GM21528 (cell line): Measurements from ENCODE around the gene PTPRCAP.

Source experiments
- ATAC-seq: cut with Tn5 transposase; IDR thresholded peaks from one replicate; pipeline ENCODE4 v1.9.1; 2021; ENCODE audit warnings: mild to moderate bottlenecking, moderate library complexity; ENCODE audit not compliant: unreplicated experiment, low FRiP score

PTPRCAP gene

GRCh38 chr11:67400251-67400941, 37.1 kb downstream of the PTPRCAP start:
- ATAC-seq = no peak

- ATAC-seq = no peak
Observed at GRCh38 chr11:67398661-67399563, 38.6 kb downstream of the PTPRCAP start.

- ATAC-seq = no peak
Observed at GRCh38 chr11:67397986-67398660, 39.4 kb downstream of the PTPRCAP start.

GRCh38 chr11:67397536-67397935, 39.9 kb downstream of the PTPRCAP start:
- no peak for ATAC-seq

- no peak for ATAC-seq
Observed at GRCh38 chr11:67396587-67397389, 40.7 kb downstream of the PTPRCAP start.

- ATAC-seq = no peak
Observed at GRCh38 chr11:67396259-67396581, 41.3 kb downstream of the PTPRCAP start.

- no peak for ATAC-seq
Observed at GRCh38 chr11:67395555-67396258, 41.8 kb downstream of the PTPRCAP start.

GRCh38 chr11:67393990-67394389, 43.5 kb downstream of the PTPRCAP start:
- ATAC-seq = no peak

GRCh38 chr11:67393437-67393836, 44.0 kb downstream of the PTPRCAP start:
- ATAC-seq = no peak

GRCh38 chr11:67392183-67392715, 45.2 kb downstream of the PTPRCAP start:
- ATAC-seq = peak; percentile 2

GRCh38 chr11:67391304-67392182, 45.9 kb downstream of the PTPRCAP start, which contains the start of gene RAD9A:
TSS of gene RAD9A (plus strand) at chr11:67391986. CDS start at chr11:67392045, 59 bp downstream.
- ATAC-seq = peak; percentile 61

- no peak for ATAC-seq
Observed at GRCh38 chr11:67390947-67391303, 46.6 kb downstream of the PTPRCAP start.

GRCh38 chr11:67389477-67389876, 48.0 kb downstream of the PTPRCAP start:
- no peak for ATAC-seq

- ATAC-seq = no peak
Observed at GRCh38 chr11:67387518-67387917, 50.0 kb downstream of the PTPRCAP start.

GRCh38 chr11:67387069-67387468, 50.4 kb downstream of the PTPRCAP start:
- no peak for ATAC-seq
